DOHH2 (cell line): ENCODE data around the gene ATP10A.

Experiments
- EZH2phosphoT487 ChIP-seq: fragments of 200-600 bp; sonication (generic); IDR thresholded peaks from 2 replicates; pipeline ENCODE4 v1.6.1; 2017; ENCODE audit warnings: borderline replicate concordance, mild to moderate bottlenecking, antibody characterized with exemption, low read length, moderate library complexity, mixed read lengths
- TF ChIP-seq, protein P1 (sequence below): fragments of 200-600 bp; sonication (generic); IDR thresholded peaks from one replicate; pipeline ENCODE4 v1.5.1; 2014; ENCODE audit warnings: antibody characterized with exemption, mild to moderate bottlenecking, low read depth, low read length; ENCODE audit not compliant: poor library complexity, severe bottlenecking

DNA sequence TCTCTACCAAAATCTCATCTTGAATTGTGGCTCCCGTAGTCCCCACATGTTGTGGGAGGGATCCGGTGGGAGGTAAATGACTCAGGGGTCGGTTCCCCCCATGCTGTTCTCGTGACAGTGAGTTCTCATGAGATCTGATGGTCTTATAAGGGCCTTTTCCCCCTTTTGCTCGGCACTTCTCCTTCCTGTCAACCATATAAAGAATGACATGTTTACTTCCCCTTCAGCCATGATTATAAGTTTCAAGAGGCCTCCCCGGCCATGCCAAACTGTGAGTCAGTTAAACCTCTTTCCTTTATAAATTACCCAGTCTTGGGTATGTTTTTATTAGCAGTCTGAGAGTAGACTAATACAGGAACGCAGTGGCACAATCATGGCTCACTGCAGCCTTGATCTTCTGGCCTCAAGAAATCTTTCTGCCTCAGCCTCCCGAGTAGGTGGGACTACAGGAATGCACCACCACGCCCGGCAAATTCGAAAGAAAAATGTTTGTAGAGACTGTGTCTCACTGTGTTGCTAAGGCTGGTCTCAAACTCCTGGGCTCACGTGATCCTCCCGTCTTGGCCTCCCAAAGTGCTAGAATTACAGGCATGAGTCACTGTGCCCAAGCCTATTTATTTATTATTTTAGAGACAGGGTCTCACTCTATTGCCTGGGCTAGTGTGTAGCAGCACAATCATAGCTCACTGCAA lies 101.0 kb downstream of the ATP10A start:
- TF ChIP-seq, protein P1, sequence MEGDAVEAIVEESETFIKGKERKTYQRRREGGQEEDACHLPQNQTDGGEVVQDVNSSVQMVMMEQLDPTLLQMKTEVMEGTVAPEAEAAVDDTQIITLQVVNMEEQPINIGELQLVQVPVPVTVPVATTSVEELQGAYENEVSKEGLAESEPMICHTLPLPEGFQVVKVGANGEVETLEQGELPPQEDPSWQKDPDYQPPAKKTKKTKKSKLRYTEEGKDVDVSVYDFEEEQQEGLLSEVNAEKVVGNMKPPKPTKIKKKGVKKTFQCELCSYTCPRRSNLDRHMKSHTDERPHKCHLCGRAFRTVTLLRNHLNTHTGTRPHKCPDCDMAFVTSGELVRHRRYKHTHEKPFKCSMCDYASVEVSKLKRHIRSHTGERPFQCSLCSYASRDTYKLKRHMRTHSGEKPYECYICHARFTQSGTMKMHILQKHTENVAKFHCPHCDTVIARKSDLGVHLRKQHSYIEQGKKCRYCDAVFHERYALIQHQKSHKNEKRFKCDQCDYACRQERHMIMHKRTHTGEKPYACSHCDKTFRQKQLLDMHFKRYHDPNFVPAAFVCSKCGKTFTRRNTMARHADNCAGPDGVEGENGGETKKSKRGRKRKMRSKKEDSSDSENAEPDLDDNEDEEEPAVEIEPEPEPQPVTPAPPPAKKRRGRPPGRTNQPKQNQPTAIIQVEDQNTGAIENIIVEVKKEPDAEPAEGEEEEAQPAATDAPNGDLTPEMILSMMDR = no peak
- TF ChIP-seq EZH2phosphoT487 = no peak
